ENCODE data around the gene COL4A2. TPM values are rescaled to one million over a fixed set of nuclear protein-coding genes. Genes with fewer than 3 reads are reported as not detected.

COL4A2 gene
- total RNA-seq, 1 experiment from 2014 or later, result 1.6 TPM

- ChIA-PET POLR2A (no interaction called here), CTCF (no interaction called here), RAD21 (ENCODE audit: low non-redundant PET in 1 of 2, low total read pairs in 2 of 2, uncharacterized antibody in 2 of 2, unreplicated experiment in 2 of 2) (no interaction called here)
- no TSS peak for BruUV-seq (replicated peaks)
- DNase-seq (ENCODE audit: low read depth, low spot score), result no peak
- Histone ChIP-seq H2AFZ (ENCODE audit: low read depth, low read length, poor library complexity, severe bottlenecking) (no peak overlapping the region), H3K9me2 (ENCODE audit: insufficient read depth) (no peaks in the 10 kb centered on the region), H3K36me3 (ENCODE audit: control insufficient read depth in 1 of 2, insufficient read depth in 2 of 2, low read length in 2 of 2) (no peaks in the 10 kb centered on the region), H3K27ac (ENCODE audit: low read depth, low read length) (no peak overlapping the region), H3K27me3 (ENCODE audit: insufficient read depth, low read length) (peaks cover 6% of the 10 kb centered on the region; the same call in 1 of the 2 replicates), H4K20me1 (ENCODE audit: insufficient read depth) (no peaks in the 10 kb centered on the region), H3K4me1 (ENCODE audit: control insufficient read depth in 1 of 2, insufficient read depth in 2 of 2, low read length in 2 of 2) (no peaks in the 10 kb centered on the region), H3K4me2 (ENCODE audit: low read length) (no peak overlapping the region), H3K79me2 (ENCODE audit: insufficient read depth, low read length) (no peaks in the 10 kb centered on the region), H3K4me3 (replicated peaks in 1 of 2; ENCODE audit: low read depth in 1 of 2, low read length in 2 of 2) (no peak overlapping the region), H3K9me3 (ENCODE audit: control insufficient read depth in 1 of 2, insufficient read depth in 1 of 2, low read depth in 1 of 2, low read length in 2 of 2) (no peaks in the 10 kb centered on the region), H3K9ac (ENCODE audit: low read length) (no peak overlapping the region)
- TF ChIP-seq POLR2AphosphoS5 (IDR thresholded peaks at IDR 0.05; ENCODE audit: low read depth, low read length) (no peak), ZFX (IDR thresholded peaks at IDR 0.05) (no peak), ZBTB33 (IDR thresholded peaks at IDR 0.05; ENCODE audit: extremely low read depth, insufficient replicate concordance, low read length) (no peak), CEBPB (IDR thresholded peaks at IDR 0.05; ENCODE audit: low read depth) (no peak)
- intact Hi-C loops (cut with micrococcal nuclease), result no loop called here
- ATAC-seq, result no peak
Observed at GRCh38 chr13:110336681-110337080, 29.6 kb downstream of the COL4A2 start.

- Histone ChIP-seq H3K36me3 (ENCODE audit: control insufficient read depth in 1 of 2, insufficient read depth in 2 of 2, low read length in 2 of 2) (no peaks in the 10 kb centered on the region), H3K9me3 (ENCODE audit: control insufficient read depth in 1 of 2, insufficient read depth in 1 of 2, low read depth in 1 of 2, low read length in 2 of 2) (no peaks in the 10 kb centered on the region), H3K79me2 (ENCODE audit: insufficient read depth, low read length) (no peaks in the 10 kb centered on the region), H2AFZ (ENCODE audit: low read depth, low read length, poor library complexity, severe bottlenecking) (no peak overlapping the region), H3K27me3 (ENCODE audit: insufficient read depth, low read length) (peaks cover 6% of the 10 kb centered on the region; the same call in 1 of the 2 replicates), H3K9me2 (ENCODE audit: insufficient read depth) (no peaks in the 10 kb centered on the region), H3K27ac (ENCODE audit: low read depth, low read length) (no peak overlapping the region), H3K4me3 (replicated peaks in 1 of 2; ENCODE audit: low read depth in 1 of 2, low read length in 2 of 2) (no peak overlapping the region), H3K4me1 (ENCODE audit: control insufficient read depth in 1 of 2, insufficient read depth in 2 of 2, low read length in 2 of 2) (no peaks in the 10 kb centered on the region), H3K4me2 (ENCODE audit: low read length) (no peak overlapping the region), H4K20me1 (ENCODE audit: insufficient read depth) (no peaks in the 10 kb centered on the region), H3K9ac (ENCODE audit: low read length) (no peak overlapping the region)
- DNase-seq (ENCODE audit: low read depth, low spot score), result no peak
- ATAC-seq, result no peak
- intact Hi-C loops (cut with micrococcal nuclease), result no loop called here
- ChIA-PET CTCF (no interaction called here), POLR2A (no interaction called here), RAD21 (ENCODE audit: low non-redundant PET in 1 of 2, low total read pairs in 2 of 2, uncharacterized antibody in 2 of 2, unreplicated experiment in 2 of 2) (no interaction called here)
- no TSS peak for BruUV-seq (replicated peaks)
- TF ChIP-seq MAX (IDR thresholded peaks at IDR 0.05) (no peak), EZH2phosphoT487 (IDR thresholded peaks at IDR 0.05; ENCODE audit: borderline replicate concordance) (no peak)
Observed at GRCh38 chr13:110337247-110337646, 30.2 kb downstream of the COL4A2 start.
